ENCODE data around the gene MANSC1. TPM values are rescaled to one million over a fixed set of nuclear protein-coding genes. Genes with fewer than 3 reads are reported as not detected.

The MANSC1 gene
- polyA plus RNA-seq, 1 donor from 2014 or later, result 1.3 TPM

DNA sequence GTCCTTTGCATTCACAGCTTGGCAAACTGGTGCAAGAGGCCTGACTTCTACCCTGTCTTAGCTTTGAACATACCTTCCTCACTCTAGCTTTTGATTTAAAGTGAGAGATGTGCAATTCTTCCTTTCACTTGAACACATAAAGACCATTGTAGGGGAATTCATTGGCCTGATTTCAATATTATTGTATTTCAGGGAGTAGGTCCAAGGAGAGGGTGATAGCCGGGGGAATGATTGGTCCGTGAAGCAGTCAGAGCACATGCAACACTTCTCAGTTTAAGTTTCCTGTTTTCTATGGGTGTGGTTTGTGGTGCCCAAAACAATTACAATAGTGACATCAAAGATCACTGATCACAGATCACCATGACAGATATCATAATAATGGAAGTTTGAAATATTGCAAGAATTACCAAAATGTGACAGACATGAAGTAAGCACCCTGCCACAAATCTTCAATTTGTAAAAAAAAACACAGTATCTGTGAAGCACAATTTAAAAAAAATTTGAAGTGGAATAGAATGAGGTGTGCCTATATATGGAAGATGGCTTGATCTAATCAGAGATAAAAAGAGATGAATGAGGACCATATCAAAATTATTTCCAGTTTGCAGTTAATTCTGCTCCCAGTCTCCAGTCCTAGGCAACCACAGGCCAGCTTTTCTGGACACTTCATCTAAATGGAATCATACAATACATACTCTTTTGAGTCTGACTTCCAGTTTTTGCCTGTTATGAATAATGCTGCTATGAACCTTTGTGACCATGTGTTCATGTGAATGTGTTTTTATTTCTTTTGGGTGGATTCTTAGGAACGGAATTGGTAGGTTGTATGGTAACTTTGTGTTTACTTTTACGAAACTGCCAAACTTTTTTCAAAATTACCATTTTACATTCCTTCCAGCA, 30.0 kb upstream of the MANSC1 start:
- no peak overlapping the region for H3K4me3 ChIP-seq (ENCODE audit: low read length)
- H3K27ac ChIP-seq (ENCODE audit: low read length), result no peak overlapping the region
- TF ChIP-seq POLR2AphosphoS5 (IDR thresholded peaks at IDR 0.05), result no peak
- TF ChIP-seq TAF1 (IDR thresholded peaks at IDR 0.05; ENCODE audit: low read depth), result no peak
- TF ChIP-seq, protein P1, sequence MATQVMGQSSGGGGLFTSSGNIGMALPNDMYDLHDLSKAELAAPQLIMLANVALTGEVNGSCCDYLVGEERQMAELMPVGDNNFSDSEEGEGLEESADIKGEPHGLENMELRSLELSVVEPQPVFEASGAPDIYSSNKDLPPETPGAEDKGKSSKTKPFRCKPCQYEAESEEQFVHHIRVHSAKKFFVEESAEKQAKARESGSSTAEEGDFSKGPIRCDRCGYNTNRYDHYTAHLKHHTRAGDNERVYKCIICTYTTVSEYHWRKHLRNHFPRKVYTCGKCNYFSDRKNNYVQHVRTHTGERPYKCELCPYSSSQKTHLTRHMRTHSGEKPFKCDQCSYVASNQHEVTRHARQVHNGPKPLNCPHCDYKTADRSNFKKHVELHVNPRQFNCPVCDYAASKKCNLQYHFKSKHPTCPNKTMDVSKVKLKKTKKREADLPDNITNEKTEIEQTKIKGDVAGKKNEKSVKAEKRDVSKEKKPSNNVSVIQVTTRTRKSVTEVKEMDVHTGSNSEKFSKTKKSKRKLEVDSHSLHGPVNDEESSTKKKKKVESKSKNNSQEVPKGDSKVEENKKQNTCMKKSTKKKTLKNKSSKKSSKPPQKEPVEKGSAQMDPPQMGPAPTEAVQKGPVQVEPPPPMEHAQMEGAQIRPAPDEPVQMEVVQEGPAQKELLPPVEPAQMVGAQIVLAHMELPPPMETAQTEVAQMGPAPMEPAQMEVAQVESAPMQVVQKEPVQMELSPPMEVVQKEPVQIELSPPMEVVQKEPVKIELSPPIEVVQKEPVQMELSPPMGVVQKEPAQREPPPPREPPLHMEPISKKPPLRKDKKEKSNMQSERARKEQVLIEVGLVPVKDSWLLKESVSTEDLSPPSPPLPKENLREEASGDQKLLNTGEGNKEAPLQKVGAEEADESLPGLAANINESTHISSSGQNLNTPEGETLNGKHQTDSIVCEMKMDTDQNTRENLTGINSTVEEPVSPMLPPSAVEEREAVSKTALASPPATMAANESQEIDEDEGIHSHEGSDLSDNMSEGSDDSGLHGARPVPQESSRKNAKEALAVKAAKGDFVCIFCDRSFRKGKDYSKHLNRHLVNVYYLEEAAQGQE (IDR thresholded peaks at IDR 0.05; ENCODE audit: borderline replicate concordance), result no peak
- no peak for TF ChIP-seq MXI1 (conservative IDR thresholded peaks at IDR 0.05; ENCODE audit: poor library complexity, severe bottlenecking)
- no peak for TF ChIP-seq EP300 (conservative IDR thresholded peaks at IDR 0.05; ENCODE audit: poor library complexity, severe bottlenecking)
- TF ChIP-seq RAD21 (conservative IDR thresholded peaks at IDR 0.05), result no peak
- TF ChIP-seq EZH2 (IDR thresholded peaks at IDR 0.05; ENCODE audit: borderline replicate concordance, insufficient read depth, low read length, poor library complexity, severe bottlenecking), result no peak
- TF ChIP-seq SMC3 (conservative IDR thresholded peaks at IDR 0.05; ENCODE audit: poor library complexity), result no peak
- TF ChIP-seq, protein P2, sequence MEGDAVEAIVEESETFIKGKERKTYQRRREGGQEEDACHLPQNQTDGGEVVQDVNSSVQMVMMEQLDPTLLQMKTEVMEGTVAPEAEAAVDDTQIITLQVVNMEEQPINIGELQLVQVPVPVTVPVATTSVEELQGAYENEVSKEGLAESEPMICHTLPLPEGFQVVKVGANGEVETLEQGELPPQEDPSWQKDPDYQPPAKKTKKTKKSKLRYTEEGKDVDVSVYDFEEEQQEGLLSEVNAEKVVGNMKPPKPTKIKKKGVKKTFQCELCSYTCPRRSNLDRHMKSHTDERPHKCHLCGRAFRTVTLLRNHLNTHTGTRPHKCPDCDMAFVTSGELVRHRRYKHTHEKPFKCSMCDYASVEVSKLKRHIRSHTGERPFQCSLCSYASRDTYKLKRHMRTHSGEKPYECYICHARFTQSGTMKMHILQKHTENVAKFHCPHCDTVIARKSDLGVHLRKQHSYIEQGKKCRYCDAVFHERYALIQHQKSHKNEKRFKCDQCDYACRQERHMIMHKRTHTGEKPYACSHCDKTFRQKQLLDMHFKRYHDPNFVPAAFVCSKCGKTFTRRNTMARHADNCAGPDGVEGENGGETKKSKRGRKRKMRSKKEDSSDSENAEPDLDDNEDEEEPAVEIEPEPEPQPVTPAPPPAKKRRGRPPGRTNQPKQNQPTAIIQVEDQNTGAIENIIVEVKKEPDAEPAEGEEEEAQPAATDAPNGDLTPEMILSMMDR (IDR thresholded peaks at IDR 0.05; ENCODE audit: poor library complexity, severe bottlenecking), result no peak
- no peaks in the 10 kb centered on the region for H3K36me3 ChIP-seq (ENCODE audit: insufficient read depth, low read length)
- H3K79me2 ChIP-seq (replicated peaks; ENCODE audit: insufficient read depth, low read length), result no peaks in the 10 kb centered on the region
- no peak overlapping the region for H2AFZ ChIP-seq (ENCODE audit: low read depth, low read length)
- H3K9me3 ChIP-seq (ENCODE audit: low read length), result no peaks in the 10 kb centered on the region
- no peak overlapping the region for H3K4me2 ChIP-seq (ENCODE audit: low read length)
- H4K20me1 ChIP-seq (ENCODE audit: insufficient read depth), result no peaks in the 10 kb centered on the region
- H3K27me3 ChIP-seq (ENCODE audit: insufficient read depth, low read depth, low read length), result no peaks in the 10 kb centered on the region
- no peaks in the 10 kb centered on the region for H3F3A ChIP-seq (ENCODE audit: insufficient read depth, low read length, poor library complexity, severe bottlenecking)
- H3K9ac ChIP-seq (ENCODE audit: low read length), result no peak overlapping the region
- no peaks in the 10 kb centered on the region for H3K9me2 ChIP-seq (ENCODE audit: insufficient read depth, low read length)

DNA sequence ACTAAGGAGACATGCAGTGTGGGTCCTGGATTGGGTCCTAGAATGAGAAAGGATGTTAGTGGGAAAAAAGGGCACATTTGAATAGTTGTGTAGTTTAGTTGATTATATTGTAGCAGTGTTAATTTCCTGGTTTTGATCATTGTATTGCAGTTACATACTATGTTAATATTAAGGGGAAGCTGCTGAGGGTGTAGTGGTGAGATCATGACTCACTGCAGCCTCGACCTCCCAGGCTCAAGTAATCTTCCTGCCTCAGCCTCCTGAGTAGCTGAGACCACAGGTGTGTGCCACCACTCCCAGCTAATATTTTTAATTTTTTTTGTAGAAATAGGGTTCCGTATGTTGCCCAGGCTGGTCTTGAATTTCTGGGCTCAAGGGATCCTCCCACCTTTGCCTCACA, 28.6 kb upstream of the MANSC1 start:
- Histone ChIP-seq H4K20me1 (ENCODE audit: insufficient read depth) (no peaks in the 10 kb centered on the region), H3K4me2 (ENCODE audit: low read length) (no peak overlapping the region), H3K9me3 (ENCODE audit: low read length) (no peaks in the 10 kb centered on the region), H3K27ac (ENCODE audit: low read length) (no peak overlapping the region), H3K79me2 (replicated peaks; ENCODE audit: insufficient read depth, low read length) (no peaks in the 10 kb centered on the region), H3F3A (ENCODE audit: insufficient read depth, low read length, poor library complexity, severe bottlenecking) (no peaks in the 10 kb centered on the region), H3K4me3 (ENCODE audit: low read length) (no peak overlapping the region), H3K36me3 (ENCODE audit: insufficient read depth, low read length) (no peaks in the 10 kb centered on the region), H3K9ac (ENCODE audit: low read length) (no peak overlapping the region), H3K9me2 (ENCODE audit: insufficient read depth, low read length) (no peaks in the 10 kb centered on the region), H3K27me3 (ENCODE audit: insufficient read depth, low read depth, low read length) (no peaks in the 10 kb centered on the region), H2AFZ (ENCODE audit: low read depth, low read length) (no peak overlapping the region)
- TF ChIP-seq TAF1 (IDR thresholded peaks at IDR 0.05; ENCODE audit: low read depth) (no peak), EP300 (conservative IDR thresholded peaks at IDR 0.05; ENCODE audit: poor library complexity, severe bottlenecking) (no peak), SMC3 (conservative IDR thresholded peaks at IDR 0.05; ENCODE audit: poor library complexity) (no peak), MXI1 (conservative IDR thresholded peaks at IDR 0.05; ENCODE audit: poor library complexity, severe bottlenecking) (no peak), EZH2 (IDR thresholded peaks at IDR 0.05; ENCODE audit: borderline replicate concordance, insufficient read depth, low read length, poor library complexity, severe bottlenecking) (no peak), POLR2AphosphoS5 (IDR thresholded peaks at IDR 0.05) (no peak), RAD21 (conservative IDR thresholded peaks at IDR 0.05) (no peak)
- TF ChIP-seq, protein P1 (IDR thresholded peaks at IDR 0.05; ENCODE audit: borderline replicate concordance), result no peak
- TF ChIP-seq, protein P2 (IDR thresholded peaks at IDR 0.05; ENCODE audit: poor library complexity, severe bottlenecking), result no peak
